ENCODE data around the gene RANBP1.

The RANBP1 gene

GRCh38 chr22:20139391-20140106, 23.6 kb downstream of the RANBP1 start:
- H3K4me3 ChIP-seq (ENCODE audit: low read depth, low read length): no peak overlapping the region
- DNase-seq (ENCODE audit: low read depth): no peak
- TF ChIP-seq CTCF (IDR thresholded peaks at IDR 0.05; ENCODE audit: low read depth, low read length, missing control alignments): no peak

GRCh38 chr22:20140107-20140445, 24.2 kb downstream of the RANBP1 start:
- TF ChIP-seq CTCF (IDR thresholded peaks at IDR 0.05; ENCODE audit: low read depth, low read length, missing control alignments): no peak
- no peak for DNase-seq (ENCODE audit: low read depth)
- no peak overlapping the region for H3K4me3 ChIP-seq (ENCODE audit: low read depth, low read length)

GRCh38 chr22:20140521-20140964, 24.6 kb downstream of the RANBP1 start:
- no peak for TF ChIP-seq CTCF (IDR thresholded peaks at IDR 0.05; ENCODE audit: low read depth, low read length, missing control alignments)
- DNase-seq (ENCODE audit: low read depth): no peak
- H3K4me3 ChIP-seq (ENCODE audit: low read depth, low read length): no peak overlapping the region

GRCh38 chr22:20141186-20142077, 25.5 kb downstream of the RANBP1 start:
- no peak for TF ChIP-seq CTCF (IDR thresholded peaks at IDR 0.05; ENCODE audit: low read depth, low read length, missing control alignments)
- H3K4me3 ChIP-seq (ENCODE audit: low read depth, low read length): no peak overlapping the region
- no peak for DNase-seq (ENCODE audit: low read depth)

GRCh38 chr22:20142711-20143621, 27.1 kb downstream of the RANBP1 start:
- no peak for DNase-seq (ENCODE audit: low read depth)
- no peak overlapping the region for H3K4me3 ChIP-seq (ENCODE audit: low read depth, low read length)
- no peak for TF ChIP-seq CTCF (IDR thresholded peaks at IDR 0.05; ENCODE audit: low read depth, low read length, missing control alignments)

GRCh38 chr22:20143883-20144665, 28.2 kb downstream of the RANBP1 start:
- DNase-seq (ENCODE audit: low read depth): no peak
- no peak for TF ChIP-seq CTCF (IDR thresholded peaks at IDR 0.05; ENCODE audit: low read depth, low read length, missing control alignments)
- no peak overlapping the region for H3K4me3 ChIP-seq (ENCODE audit: low read depth, low read length)
